ENCODE measurements around the gene FXYD4.
A peak's percentile ranks its signal among the peaks of the same experiment; 100 is the strongest.
"Not testable (repeated sequence)": the region's sequence is repeated elsewhere in the genome, so short reads cannot be mapped to it uniquely, and the experiment has no call there.

The FXYD4 gene, protein sequence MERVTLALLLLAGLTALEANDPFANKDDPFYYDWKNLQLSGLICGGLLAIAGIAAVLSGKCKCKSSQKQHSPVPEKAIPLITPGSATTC

DNA sequence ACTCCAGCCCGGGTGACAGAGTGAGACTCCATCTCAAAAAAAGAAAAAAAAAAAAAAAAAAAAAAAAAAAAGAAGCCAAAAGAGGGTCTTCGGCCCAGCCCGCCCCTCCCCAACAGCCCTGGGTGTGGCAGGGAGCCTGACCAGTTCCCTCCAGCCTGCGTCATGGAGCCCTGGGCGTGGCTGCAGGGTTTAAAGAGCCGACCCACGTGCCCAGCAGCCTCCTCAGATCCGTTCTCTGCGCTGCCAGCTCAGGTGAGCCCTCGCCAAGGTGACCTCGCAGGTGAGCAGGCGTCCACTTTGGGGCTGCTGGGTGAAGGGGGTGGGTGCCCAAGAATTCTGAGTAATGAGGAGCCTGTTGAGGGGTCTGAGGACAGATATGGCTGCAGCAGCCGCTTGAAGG lies at the start of gene FXYD4:
FXYD4 (plus strand) TSS at position 219 of the 400 bp plus-strand sequence. CDS start 2,111 bp downstream, outside the sequence.
- no peak for DNase-seq

DNA sequence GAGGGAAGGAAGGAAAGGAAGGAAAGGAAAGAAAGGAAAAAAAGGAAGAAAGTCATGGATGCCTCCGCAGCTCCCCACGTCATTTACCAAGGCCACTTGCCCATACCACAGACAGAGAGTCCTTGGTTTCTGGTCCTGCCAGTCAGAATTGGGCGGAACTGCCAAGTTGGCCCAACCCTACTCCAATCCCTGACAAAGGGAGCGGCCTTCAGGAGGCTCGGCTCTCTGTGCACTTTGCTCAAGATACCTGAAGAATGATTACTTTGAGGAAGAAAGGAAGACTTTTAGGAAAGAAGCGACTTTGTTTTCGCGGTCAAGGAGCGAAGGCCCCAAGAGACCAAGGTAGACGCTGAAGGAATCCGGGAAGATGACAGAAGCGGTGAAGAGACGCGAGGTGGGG lies 49.1 kb upstream of the FXYD4 start:
- peak in 1 of 2 experiments; percentile 37 for DNase-seq

DNA sequence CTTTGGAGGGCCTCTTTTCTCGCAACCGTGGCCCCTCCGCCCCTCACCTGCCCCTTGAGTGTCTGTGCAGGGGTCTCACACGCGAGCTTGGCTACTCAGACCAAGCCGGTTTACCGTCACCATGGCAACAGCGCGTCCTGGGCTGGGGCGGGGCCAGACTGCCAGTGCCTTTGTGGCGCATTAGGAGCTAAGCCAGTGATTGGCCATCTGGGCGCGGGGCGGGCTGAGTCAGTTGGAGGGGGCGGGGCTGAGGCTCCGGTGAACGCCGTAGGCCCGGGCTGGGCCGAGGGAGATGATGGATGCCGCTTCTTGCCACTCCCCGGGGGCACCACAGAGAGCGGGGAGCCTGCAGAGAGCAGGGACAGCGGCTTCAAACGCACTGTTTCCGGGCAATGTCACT lies 48.7 kb upstream of the FXYD4 start:
- DNase-seq = peak; percentile 51 to 79

DNA sequence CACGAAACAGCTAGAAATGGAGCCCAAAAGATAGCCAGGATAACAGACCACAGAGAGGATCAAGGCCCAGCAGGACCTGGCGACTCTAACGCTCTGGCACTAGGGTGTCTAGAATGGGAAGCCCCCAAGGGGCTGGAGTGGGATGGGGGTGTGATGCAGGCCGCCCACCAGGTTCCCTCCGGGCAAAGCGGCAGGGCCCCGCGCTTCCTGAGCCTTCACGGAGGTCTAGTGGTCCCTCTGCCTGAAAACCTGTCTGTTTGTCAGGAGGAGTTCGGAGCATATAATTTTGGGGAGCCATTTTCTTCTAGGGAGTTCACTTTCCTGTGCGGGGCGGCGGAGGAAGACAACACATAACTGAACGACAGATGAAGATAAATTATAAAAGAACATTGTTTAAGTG lies 48.2 kb upstream of the FXYD4 start:
- no peak for DNase-seq

DNA sequence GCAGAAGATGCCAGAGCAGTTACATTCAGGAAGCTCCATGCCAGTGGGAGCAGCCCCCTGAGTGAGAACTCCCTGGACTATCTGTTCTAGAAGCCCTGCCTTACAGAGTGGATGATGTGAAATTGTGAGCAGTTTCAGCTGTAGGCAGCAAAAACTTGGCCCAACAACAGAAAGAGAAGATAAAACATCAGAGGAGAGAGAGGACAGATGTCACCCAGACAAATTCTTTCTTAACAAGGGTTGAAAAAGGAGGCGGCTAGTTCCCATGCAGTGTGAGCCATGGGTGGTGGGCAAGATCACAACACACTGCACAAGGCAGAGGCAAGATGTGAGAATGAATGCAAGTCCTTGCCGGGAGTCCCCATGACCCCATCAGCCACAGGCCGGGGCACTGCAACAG lies 46.6 kb upstream of the FXYD4 start:
- DNase-seq = no peak

DNA sequence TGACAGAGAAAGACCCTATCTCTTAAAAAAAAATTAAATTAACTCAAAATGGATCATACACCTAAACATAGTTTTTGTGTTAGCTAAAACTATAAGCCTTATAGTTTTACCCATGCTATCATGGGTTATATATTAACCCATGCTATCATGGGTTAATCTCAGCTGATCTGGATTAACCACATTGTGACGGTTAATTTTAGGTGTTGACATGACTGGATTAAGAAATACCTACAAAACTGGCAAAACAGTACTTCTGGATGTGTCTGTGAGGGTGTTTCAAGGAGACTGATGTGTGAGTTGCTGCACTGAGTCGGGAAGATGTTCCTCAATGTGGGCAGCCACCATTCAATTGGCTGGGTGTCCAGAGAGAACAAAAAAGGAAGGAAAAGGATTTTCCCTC lies 44.3 kb upstream of the FXYD4 start:
- no peak for DNase-seq

DNA sequence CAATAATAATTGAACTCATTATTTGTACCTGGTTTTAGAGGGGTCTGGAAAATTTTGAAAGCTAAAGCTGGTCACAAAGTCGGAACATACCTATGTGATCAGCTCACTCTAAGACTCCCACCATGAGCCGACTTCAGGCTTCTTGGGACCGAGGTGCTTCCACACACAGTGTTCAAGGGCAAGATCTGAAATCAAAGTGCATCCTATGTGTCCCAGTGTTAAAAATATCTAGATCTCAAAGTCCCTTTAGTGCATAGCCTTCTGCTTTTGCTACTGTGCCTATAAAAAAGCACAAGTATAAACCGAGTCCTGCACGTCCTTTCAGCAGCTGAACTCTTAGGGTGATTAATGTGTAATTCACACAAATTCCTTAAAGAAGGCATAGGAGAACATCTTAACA lies 43.5 kb upstream of the FXYD4 start:
- no peak for DNase-seq

DNA sequence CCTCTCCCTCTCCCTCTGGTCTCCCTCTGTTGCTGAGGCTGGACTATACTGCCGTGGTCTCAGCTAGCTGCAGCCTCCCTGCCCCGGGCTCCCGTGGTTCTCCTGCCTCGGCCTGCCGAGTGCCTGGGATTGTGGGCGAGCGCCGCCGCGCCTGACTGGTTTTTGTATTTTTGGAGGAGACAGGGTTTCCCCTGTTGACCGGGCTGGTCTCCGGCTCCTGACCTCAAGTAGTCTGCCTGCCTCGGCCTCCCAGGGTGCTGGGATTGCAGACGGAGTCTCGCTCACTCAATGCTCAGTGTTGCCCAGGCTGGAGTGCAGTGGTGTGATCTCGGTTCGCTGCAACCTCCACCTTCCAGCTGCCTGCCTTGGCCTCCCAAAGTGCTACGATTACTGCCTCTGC lies 42.6 kb upstream of the FXYD4 start:
- not testable (repeated sequence) for DNase-seq

DNA sequence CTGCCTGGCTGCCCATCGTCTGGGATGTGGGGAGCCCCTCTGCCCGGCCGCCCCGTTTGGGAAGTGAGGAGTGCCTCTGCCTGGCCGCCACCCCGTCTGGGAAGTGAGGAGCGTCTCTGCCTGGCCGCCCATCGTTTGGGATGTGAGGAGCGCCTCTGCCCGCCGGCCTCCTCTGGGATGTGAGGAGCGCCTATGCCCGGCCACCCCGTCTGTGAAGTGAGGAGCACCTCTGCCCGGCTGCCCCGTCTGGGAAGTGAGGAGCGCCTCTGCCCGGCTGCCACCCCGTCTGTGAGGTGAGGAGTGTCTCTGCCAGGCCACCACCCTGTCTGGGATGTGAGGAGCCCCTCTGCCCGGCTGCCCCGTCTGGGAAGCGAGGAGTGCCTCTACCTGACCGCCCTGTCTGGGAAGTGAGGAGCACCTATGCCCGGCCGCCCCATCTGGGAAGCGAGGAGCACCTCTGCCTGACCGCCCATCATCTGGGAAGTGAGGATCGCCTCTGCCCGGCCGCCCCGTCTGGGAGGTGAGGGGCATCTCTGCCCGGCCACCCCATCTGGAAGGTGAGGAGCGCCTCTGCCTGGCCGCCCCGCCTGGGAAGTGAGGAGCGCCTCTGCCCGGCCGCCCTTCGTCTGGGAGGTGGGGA lies 42.1 kb upstream of the FXYD4 start:
- DNase-seq = not testable (repeated sequence)

DNA sequence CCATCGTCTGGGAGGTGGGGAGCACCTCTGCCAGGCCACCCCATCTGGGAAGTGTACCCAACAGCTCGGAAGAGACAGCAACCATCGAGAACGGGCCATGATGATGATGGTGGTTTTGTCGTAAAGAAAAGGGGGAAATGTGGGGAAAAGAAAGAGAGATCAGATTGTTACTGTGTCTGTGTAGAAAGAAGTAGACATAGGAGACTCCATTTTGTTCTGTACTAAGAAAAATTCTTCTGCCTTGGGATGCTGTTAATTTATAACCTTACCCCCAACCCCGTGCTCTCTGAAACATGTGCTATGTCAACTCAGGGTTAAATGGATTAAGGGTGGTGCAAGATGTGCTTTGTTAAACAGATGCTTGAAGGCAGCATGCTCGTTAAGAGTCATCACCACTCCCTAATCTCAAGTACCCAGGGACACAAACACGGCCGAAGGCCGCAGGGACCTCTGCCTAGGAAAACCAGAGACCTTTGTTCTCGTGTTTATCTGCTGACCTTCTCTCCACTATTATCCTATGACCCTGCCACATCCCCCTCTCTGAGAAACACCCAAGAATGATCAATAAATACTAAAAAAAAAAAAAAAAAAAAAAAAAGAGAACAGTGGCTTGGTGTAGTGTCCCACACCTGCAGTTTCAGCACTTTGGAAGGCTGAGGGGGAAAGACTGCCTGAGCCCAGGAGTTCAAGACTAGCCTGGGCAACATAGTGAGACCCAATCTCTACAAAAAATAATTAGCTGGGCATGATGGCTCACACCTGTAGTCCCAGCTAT lies 41.2 kb upstream of the FXYD4 start:
- not testable (repeated sequence) for DNase-seq

DNA sequence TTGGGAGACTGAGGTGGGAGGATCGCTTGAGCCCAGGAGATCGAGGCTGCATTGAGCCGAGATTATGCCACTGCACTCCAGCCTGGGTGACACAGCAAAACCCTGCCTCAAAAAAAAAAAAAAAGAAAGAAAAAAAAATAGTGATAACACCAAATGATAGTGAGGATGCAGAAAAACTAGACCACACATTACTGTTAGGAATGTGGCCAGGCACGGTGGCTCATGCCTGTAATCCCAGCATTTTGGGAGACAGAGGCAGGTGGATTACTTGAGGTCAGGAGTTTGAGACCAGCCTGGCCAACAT lies 40.7 kb upstream of the FXYD4 start:
- DNase-seq = not testable (repeated sequence)

DNA sequence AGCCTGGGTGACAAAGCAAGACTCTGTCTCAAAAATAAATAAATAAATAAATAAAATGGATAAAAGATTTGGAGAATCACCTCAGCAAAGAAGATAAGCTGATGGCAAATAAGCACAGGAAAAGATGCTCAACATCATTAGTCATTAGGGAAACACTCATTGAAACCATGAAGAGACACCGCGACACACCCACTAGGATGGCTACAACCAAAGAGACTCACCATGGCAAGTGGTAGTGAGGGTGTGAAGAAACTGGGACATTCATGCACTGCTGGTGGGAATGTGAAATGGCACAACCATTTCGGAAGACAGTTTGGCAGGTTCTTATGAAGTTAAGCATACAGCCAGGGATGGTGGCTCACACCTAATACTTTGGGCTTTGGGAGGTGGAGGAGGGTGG lies 37.8 kb upstream of the FXYD4 start:
- no peak for DNase-seq

DNA sequence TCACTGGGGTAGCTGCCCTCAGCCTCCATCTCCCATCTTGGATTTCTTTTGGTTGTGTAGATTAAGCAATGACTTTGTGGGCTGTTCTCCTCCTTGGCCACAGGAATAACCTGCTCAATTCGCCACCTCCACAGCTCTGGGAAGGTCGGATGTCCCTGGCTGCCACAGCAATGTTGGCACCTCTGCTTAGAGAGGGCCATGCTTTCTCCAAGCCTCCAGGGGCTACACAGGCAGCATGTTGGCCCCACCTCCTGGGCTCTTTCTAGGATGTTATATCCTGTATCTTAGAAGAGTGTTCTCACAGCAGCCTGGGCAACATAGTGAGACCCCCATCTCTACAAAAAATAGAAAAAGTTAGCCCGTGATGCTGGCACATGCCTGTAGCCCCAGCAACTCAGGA lies 35.4 kb upstream of the FXYD4 start:
- no peak for DNase-seq

DNA sequence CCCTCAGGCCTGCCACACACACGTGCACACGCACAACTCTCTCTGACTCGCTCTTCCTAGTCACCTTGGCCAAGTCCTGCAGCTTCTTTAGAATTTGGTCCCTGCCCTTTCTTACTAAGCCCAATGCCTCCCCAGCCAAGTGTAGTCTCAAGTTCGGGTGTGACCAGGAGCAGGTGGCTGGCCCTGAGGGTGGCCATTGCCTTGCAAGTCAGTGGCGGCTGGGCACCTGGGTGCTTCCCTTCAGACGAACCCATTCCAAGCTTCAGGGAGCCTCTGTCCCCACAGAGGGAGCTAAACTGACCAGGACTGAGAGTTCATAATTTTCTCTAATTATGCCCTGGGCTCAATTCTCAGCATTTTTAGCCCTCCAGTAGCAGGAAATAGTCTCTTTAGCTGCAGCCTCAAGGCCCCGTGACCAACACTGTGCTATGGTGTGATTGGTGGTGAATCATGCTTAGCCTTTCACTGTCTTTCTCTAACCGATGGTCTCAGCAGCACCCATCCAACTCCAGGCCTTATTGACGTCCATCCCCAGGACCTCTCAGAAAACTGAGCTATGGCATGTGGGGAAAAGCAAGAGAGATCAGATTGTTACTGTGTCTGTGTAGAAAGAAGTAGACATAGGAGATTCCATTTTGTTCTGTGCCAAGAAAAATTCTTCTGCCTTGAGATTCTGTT lies 34.7 kb upstream of the FXYD4 start:
- no peak for DNase-seq

DNA sequence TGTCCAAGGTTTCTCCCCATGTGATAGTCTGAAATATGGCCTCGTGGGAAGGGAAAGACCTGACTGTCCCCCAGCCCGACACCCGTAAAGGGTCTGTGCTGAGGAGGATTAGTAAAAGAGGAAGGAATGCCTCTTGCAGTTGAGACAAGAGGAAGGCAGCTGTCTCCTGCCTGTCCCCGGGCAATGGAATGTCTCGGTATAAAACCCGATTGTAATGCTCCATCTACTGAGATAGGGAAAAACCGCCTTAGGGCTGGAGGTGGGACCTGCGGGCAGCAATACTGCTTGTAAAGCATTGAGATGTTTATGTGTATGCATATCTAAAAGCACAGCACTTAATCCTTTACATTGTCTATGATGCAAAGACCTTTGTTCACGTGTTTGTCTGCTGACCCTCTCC lies 33.9 kb upstream of the FXYD4 start:
- DNase-seq = not testable (repeated sequence)

DNA sequence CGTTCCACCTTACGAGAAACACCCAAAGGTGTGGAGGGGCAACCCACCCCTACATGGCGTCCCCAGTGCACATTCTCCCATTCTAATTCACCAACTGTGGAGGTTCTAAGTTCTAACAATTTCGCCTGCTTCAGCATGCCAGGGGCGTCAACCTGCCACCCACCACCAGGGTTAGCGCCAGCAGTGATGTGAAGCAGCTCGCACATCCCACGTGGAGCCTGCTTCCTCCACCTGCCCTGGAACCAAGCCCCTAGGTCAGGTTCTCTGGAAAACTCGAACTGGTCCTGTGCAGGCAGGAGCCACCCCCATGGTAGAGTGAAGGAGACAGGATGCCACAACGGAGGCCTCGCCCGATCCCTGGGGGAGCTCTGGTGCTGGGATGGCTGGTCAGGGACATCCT lies 33.3 kb upstream of the FXYD4 start:
- DNase-seq = no peak

DNA sequence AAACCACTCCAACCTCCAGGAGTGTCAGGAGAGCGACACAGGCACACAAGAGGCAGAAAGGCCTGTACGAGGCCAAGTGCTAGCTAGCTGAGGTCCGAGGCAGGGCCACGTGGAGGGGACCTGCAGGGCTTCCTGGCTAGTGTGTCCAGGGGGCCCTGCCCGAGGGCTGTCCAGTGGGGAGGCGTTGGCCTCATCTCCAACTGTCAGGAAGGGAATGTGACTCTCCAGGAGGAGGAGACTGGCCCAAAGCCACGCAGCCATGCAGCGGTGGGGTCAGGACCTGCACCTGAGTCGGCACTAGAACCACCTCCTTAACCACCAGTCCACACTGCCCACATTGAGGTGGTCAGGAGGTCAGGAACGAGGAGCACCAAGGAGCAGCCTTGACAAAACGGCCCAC lies 32.3 kb upstream of the FXYD4 start:
- DNase-seq = no peak

DNA sequence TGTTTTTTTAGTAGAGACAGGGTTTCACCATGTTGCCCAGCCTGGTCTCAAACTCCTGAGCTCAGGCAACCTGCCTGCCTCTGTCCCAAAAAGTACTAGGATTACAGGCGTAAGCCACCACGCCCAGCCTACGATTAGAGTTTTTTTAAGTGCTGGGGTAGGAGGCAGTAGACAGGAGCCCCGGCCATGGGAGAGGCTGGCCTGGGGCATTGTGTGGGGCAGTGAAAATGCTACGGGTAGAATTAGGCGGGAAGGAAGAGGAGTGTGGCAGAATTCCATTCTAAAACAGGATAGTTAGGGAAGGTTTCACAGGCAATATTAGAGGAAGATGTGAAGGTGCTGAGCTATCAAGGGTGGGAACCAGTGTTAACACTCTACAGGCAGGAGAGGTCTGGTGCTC lies 31.3 kb upstream of the FXYD4 start:
- no peak for DNase-seq

DNA sequence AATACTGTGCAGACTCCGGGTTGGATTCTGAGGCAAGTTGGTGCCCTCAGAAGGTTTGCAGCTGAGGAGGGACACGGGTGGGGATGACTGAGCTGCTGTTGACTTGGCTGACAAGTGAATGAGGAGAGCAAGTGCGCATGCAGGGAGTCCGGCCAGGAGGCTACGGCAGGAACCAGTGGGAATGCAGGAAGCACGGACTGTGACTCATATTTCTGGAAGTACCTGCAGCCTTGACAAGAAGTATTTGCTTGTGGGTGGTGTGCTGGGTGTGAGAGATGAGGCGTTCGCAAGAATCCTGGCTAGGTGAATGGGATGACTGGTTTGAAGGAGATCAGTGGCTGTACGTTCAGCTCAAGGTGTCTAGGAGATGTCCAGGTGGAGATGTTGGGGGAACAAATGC lies 30.8 kb upstream of the FXYD4 start:
- DNase-seq = no peak

DNA sequence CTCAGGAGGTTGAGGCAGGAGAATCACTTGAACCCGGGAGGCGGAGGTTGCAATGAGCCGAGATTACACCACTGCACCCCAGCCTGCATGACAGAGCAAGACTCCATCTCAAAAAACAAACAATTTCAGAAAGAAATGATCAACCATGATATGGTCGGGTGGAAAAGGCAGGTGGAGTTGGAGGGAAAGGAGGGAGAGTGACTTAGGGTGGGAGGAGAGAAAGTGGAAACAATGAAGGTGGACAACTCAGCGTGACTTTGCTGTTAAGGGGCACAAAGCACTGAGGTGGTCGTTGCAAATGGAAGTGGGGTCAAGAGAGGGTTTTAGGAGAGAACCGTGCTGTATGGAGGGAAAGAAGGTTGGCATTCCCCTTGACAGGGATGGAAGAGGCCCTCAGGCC lies 30.0 kb upstream of the FXYD4 start:
- no peak for DNase-seq

DNA sequence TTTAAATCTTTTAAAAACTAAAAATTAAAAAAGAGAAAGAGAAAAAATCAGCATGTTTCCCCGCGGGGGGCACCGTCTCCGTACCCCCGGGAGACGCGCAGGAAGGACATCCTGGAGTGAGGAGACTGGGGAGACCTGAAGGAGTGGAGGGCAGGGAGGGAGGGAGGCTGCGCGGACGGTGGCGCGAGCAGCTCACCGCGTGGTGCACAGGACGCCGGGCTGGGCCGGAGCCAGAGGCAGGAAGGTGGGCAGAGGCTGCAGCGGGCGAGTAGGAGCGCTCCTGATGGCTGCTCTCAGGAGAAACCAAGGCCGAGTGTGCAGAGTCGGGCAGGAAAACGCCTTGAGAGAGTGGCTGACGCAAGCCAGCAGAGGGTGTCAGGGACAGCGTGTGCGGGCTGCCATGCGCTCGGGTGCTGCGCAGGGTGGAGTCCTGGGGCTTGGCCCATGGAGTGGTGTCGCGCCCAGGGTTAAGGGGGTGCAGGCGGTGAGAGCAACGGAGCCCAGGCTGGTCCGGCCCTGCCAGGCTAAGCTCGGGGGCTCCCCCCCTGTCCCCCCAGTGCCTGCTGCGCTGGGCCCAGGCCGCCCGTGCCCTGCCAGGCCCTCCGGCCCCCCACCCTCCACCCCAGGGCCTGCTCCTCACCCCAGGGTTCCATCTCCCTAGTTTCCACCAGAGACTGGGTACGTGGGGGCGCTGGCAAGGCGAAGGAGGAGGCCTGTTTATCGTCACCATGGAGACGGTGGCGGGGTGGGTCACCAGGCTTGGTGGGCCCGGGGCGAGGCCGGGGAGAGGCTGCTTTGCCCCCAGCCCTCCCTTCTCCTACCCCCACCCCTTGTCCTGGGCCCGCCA lies 28.9 kb upstream of the FXYD4 start:
- DNase-seq = no peak

DNA sequence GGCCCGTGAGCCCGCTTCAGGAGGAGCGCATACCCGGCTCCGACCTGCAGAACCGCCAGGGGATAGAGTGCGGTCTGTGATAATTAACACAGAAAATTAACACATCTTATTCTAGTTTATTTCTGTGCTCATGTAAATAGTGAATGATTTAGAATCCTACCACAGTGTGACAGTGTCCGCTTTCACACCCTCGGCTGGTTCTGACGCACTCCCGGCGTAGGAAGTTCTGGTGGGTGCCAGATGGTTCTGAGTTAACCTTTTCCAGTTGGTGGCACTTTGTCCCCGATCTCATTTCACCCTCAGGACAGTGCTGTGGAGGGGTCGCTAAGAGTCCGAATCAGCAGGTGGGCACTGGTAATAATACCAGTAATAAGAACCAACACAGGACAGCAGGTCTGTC lies 28.3 kb upstream of the FXYD4 start:
- DNase-seq = no peak

DNA sequence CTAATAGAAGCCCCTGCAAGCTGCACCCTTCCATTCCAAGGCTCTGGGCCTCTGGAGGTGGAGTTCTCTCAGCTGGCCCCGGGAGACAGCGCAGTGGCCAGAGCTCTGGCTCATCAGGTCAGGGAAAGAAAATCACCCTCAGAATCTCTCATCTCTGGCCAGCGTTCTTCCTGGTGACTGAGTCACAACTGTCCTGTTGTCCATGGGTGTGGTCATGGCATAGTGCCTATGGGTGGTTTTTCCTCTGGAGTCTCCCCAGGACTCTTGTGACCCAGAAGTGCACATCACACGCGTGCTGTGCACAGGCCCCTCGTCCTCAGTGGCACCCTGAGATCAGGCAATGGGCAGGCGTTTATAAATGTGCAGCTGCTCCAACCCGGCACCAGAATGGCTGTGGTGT lies 27.4 kb upstream of the FXYD4 start:
- DNase-seq = no peak
